GM12801 (cell line): ENCODE results near the gene ATXN2.

Source experiments
- CTCF ChIP-seq: IDR thresholded peaks from one replicate; pipeline ENCODE4 v1.5.1; 2011; ENCODE audit warnings: control low read depth; ENCODE audit not compliant: insufficient read length; ENCODE audit errors: extremely low read depth

Gene ATXN2

GRCh38 chr12:111440631-111441030 is 158.5 kb downstream of the ATXN2 start:
- TF ChIP-seq CTCF, result no peak

- no peak for TF ChIP-seq CTCF
These were observed 159.0 kb downstream of the ATXN2 start for GRCh38 chr12:111440152-111440551.

- no peak for TF ChIP-seq CTCF
These were observed 159.4 kb downstream of the ATXN2 start for GRCh38 chr12:111439657-111440151.

GRCh38 chr12:111438481-111438880 is 160.6 kb downstream of the ATXN2 start:
- no peak for TF ChIP-seq CTCF

- no peak for TF ChIP-seq CTCF
These were observed 161.2 kb downstream of the ATXN2 start for GRCh38 chr12:111437816-111438454.

GRCh38 chr12:111436811-111437210 is 162.3 kb downstream of the ATXN2 start:
- TF ChIP-seq CTCF, result no peak

- TF ChIP-seq CTCF, result no peak
These were observed 162.8 kb downstream of the ATXN2 start for GRCh38 chr12:111436266-111436665.

GRCh38 chr12:111435661-111436201 is 163.4 kb downstream of the ATXN2 start:
- TF ChIP-seq CTCF, result no peak
